Measurements from ENCODE around the gene OR10G2.

Gene OR10G2

DNA sequence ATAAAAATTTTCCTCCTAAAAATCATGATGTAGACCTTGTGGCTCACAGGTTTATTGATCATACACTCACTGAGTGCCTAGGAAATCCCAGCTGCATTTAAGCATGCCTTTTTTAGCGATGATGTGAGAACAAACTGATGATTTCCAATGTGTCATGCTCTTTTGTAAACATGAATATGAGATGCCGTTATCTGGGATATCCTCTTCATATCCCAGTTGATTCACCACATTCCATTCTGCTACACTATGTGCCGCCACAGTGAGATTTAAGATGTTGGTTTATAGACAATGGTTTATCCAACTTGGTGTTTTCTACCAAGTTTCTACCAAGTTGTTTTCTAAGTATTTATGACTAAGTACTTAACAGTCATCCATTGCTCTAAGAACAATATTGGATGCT, 33.6 kb upstream of the OR10G2 start:
- ATAC-seq: no peak
- TF ChIP-seq GLIS3 (CRISPR knock-in tag; IDR thresholded peaks at IDR 0.05): no peak
- TF ChIP-seq, protein P1, sequence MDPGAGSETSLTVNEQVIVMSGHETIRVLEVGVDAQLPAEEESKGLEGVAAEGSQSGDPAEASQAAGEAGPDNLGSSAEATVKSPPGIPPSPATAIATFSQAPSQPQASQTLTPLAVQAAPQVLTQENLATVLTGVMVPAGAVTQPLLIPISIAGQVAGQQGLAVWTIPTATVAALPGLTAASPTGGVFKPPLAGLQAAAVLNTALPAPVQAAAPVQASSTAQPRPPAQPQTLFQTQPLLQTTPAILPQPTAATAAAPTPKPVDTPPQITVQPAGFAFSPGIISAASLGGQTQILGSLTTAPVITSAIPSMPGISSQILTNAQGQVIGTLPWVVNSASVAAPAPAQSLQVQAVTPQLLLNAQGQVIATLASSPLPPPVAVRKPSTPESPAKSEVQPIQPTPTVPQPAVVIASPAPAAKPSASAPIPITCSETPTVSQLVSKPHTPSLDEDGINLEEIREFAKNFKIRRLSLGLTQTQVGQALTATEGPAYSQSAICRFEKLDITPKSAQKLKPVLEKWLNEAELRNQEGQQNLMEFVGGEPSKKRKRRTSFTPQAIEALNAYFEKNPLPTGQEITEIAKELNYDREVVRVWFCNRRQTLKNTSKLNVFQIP (CRISPR knock-in tag; IDR thresholded peaks at IDR 0.05; ENCODE audit: borderline replicate concordance, low read depth): no peak

DNA sequence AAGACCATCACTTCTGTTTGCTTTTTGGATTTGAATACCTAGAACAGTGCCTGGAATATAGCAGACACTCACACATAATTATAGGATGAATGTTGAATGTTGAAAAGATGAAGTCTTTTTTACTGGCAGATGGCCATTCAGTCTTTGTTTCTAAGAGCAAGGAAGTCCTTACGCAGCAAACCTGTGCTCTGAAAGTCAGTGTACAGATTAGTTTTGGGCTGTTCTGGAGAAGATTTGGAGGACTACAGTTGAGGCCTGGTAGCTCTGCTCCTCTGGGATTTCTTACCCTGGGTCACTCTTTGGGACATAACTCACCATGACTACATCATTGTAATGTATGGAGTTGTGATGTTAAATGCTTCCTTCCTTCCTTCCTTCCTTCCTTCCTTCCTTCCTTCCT, 22.2 kb upstream of the OR10G2 start:
- no peak for ATAC-seq
- TF ChIP-seq ZNF8 (CRISPR knock-in tag; IDR thresholded peaks at IDR 0.05) (no peak), OSR1 (CRISPR knock-in tag; IDR thresholded peaks at IDR 0.05) (no peak), ZNF70 (CRISPR knock-in tag; IDR thresholded peaks at IDR 0.05) (no peak), ESRRG (CRISPR knock-in tag; IDR thresholded peaks at IDR 0.05) (no peak), ZFP3 (CRISPR knock-in tag; IDR thresholded peaks at IDR 0.05) (no peak), TCF4 (CRISPR knock-in tag; IDR thresholded peaks at IDR 0.05; ENCODE audit: borderline replicate concordance) (no peak)

DNA sequence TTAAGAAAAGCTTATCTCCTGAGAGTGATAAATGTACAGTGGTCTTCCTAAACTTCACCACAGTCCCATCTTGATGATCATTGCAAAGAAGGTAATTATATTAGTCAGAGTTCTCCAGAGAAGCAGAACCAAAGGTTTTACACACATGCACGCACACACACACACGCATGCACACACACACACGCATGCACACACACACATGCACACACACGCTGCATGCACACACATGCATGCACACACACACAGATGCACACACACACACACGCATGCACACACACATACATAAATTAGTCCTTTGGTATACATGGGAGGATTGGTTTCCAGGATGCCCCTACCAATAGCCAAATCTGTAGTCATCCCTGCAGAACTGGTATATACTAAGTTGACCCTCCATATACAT, 19.5 kb upstream of the OR10G2 start:
- no peak for ATAC-seq
- TF ChIP-seq TOX (CRISPR knock-in tag; IDR thresholded peaks at IDR 0.05; ENCODE audit: borderline replicate concordance): no peak
- TF ChIP-seq CSDC2 (CRISPR knock-in tag; IDR thresholded peaks at IDR 0.05): no peak
- no peak for TF ChIP-seq ZNF70 (CRISPR knock-in tag; IDR thresholded peaks at IDR 0.05)
- no peak for TF ChIP-seq ZNF565 (CRISPR knock-in tag; conservative IDR thresholded peaks at IDR 0.05; ENCODE audit: low read depth)
- no peak for TF ChIP-seq ISL1 (CRISPR knock-in tag; IDR thresholded peaks at IDR 0.05)
- TF ChIP-seq ESRRG (CRISPR knock-in tag; IDR thresholded peaks at IDR 0.05): no peak
- TF ChIP-seq GLIS3 (CRISPR knock-in tag; IDR thresholded peaks at IDR 0.05): no peak
- TF ChIP-seq ZNF8 (CRISPR knock-in tag; IDR thresholded peaks at IDR 0.05): no peak
- no peak for TF ChIP-seq BACH2 (CRISPR knock-in tag; IDR thresholded peaks at IDR 0.05; ENCODE audit: borderline replicate concordance)
- TF ChIP-seq SNAI2 (CRISPR knock-in tag; IDR thresholded peaks at IDR 0.05): no peak
- no peak for TF ChIP-seq TSHZ2 (CRISPR knock-in tag; IDR thresholded peaks at IDR 0.05)
- TF ChIP-seq, protein P2, sequence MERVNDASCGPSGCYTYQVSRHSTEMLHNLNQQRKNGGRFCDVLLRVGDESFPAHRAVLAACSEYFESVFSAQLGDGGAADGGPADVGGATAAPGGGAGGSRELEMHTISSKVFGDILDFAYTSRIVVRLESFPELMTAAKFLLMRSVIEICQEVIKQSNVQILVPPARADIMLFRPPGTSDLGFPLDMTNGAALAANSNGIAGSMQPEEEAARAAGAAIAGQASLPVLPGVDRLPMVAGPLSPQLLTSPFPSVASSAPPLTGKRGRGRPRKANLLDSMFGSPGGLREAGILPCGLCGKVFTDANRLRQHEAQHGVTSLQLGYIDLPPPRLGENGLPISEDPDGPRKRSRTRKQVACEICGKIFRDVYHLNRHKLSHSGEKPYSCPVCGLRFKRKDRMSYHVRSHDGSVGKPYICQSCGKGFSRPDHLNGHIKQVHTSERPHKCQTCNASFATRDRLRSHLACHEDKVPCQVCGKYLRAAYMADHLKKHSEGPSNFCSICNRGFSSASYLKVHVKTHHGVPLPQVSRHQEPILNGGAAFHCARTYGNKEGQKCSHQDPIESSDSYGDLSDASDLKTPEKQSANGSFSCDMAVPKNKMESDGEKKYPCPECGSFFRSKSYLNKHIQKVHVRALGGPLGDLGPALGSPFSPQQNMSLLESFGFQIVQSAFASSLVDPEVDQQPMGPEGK (CRISPR knock-in tag; IDR thresholded peaks at IDR 0.05; ENCODE audit: borderline replicate concordance): no peak
- TF ChIP-seq ZFP30 (CRISPR knock-in tag; IDR thresholded peaks at IDR 0.05): no peak
- no peak for TF ChIP-seq ZC3H10 (CRISPR knock-in tag; IDR thresholded peaks at IDR 0.05)
- TF ChIP-seq RARB (CRISPR knock-in tag; IDR thresholded peaks at IDR 0.05): no peak
- no peak for TF ChIP-seq ZFP3 (CRISPR knock-in tag; IDR thresholded peaks at IDR 0.05)
- TF ChIP-seq PPARA (CRISPR knock-in tag; IDR thresholded peaks at IDR 0.05; ENCODE audit: borderline replicate concordance): no peak
- TF ChIP-seq, protein P1 (CRISPR knock-in tag; IDR thresholded peaks at IDR 0.05; ENCODE audit: borderline replicate concordance, low read depth): no peak
- TF ChIP-seq, protein P3, sequence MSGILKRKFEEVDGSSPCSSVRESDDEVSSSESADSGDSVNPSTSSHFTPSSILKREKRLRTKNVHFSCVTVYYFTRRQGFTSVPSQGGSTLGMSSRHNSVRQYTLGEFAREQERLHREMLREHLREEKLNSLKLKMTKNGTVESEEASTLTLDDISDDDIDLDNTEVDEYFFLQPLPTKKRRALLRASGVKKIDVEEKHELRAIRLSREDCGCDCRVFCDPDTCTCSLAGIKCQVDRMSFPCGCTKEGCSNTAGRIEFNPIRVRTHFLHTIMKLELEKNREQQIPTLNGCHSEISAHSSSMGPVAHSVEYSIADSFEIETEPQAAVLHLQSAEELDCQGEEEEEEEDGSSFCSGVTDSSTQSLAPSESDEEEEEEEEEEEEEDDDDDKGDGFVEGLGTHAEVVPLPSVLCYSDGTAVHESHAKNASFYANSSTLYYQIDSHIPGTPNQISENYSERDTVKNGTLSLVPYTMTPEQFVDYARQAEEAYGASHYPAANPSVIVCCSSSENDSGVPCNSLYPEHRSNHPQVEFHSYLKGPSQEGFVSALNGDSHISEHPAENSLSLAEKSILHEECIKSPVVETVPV (CRISPR knock-in tag; IDR thresholded peaks at IDR 0.05): no peak
- no peak for TF ChIP-seq OSR1 (CRISPR knock-in tag; IDR thresholded peaks at IDR 0.05)
